IMR-90 (cell line): Measurements from ENCODE around the gene COL23A1. TPM values are rescaled to one million over a fixed set of nuclear protein-coding genes. Genes with fewer than 3 reads are reported as not detected.

Experiments used
- ATAC-seq: fragments of 200-7000 bp; cut with Tn5 transposase; 2 replicates; pipeline ENCODE4 v1.9.1; 2020; ENCODE audit warnings: low read depth, mild to moderate bottlenecking, moderate library complexity
- BruUV-seq: library from RNA; stranded (reverse); fragments of 400-500 nt; replicated peaks from 2 replicates; lab custom pipeline; 2021; lab: Mats Ljungman, UMichigan
- CTCF ChIA-PET: fragments of 300-600 bp; formaldehyde crosslinking; extraction: SDS; loops from one replicate; lab custom pipeline; 2021; ENCODE audit warnings: antibody characterized with exemption; lab: Yijun Ruan, JAX
- POLR2A ChIA-PET: fragments of 300-600 bp; sonication (Branson Sonifier 250); formaldehyde crosslinking; loops from one replicate; lab custom pipeline; 2022; ENCODE audit warnings: antibody characterized with exemption; ENCODE audit not compliant: unreplicated experiment; lab: Charles Lee
- DNase-seq: peaks from one replicate; pipeline ENCODE4 v3.0.0; 2013
- H2AFZ ChIP-seq: replicated peaks from 2 replicates; pipeline ENCODE3; 2013; ENCODE audit warnings: low read length, mild to moderate bottlenecking; ENCODE audit not compliant: poor library complexity
- H2AK5ac ChIP-seq: 2 replicates; pipeline ENCODE4 v1.6.1; 2013; ENCODE audit warnings: low read depth, low read length, inconsistent platforms
- H2AK9ac ChIP-seq: replicated peaks from 2 replicates; pipeline ENCODE3; 2013; ENCODE audit warnings: mild to moderate bottlenecking, low read depth, low read length, moderate library complexity; ENCODE audit not compliant: poor library complexity
- H2BK120ac ChIP-seq: 2 replicates; pipeline ENCODE4 v1.6.1; 2013; ENCODE audit warnings: low read depth, low read length, inconsistent platforms
- H2BK15ac ChIP-seq: 3 replicates; pipeline ENCODE4 v1.6.1; 2013; ENCODE audit warnings: low read depth, low read length, inconsistent platforms
- H2BK20ac ChIP-seq: 2 replicates; pipeline ENCODE4 v1.6.1; 2013; ENCODE audit warnings: low read depth, mild to moderate bottlenecking, inconsistent platforms, low read length, moderate library complexity
- H2BK5ac ChIP-seq: 2 replicates; pipeline ENCODE4 v1.6.1; 2013; ENCODE audit warnings: mild to moderate bottlenecking, low read depth, low read length, inconsistent platforms; ENCODE audit not compliant: poor library complexity, severe bottlenecking
- H3K14ac ChIP-seq: replicated peaks from 2 replicates; pipeline ENCODE4 v1.6.1; 2013; ENCODE audit warnings: low read depth, low read length, inconsistent platforms
- H3K18ac ChIP-seq: 2 replicates; pipeline ENCODE4 v1.6.1; 2013; ENCODE audit warnings: low read depth, low read length, control low read depth
- H3K23ac ChIP-seq: 2 replicates; pipeline ENCODE4 v1.6.1; 2013; ENCODE audit warnings: low read depth, low read length, inconsistent platforms
- H3K27ac ChIP-seq: 2 replicates; pipeline ENCODE4 v1.5.1; 2013; ENCODE audit warnings: mild to moderate bottlenecking, control low read depth, low read length; ENCODE audit not compliant: insufficient read depth
- H3K27me3 ChIP-seq: 2 replicates; pipeline ENCODE4 v1.6.1; 2013; ENCODE audit warnings: low read length; ENCODE audit not compliant: control insufficient read depth, insufficient read depth
- H3K36me3 ChIP-seq: 2 replicates; pipeline ENCODE4 v1.6.1; 2013; ENCODE audit warnings: low read length, mixed read lengths; ENCODE audit not compliant: control insufficient read depth, insufficient read depth
- H3K4ac ChIP-seq: 2 replicates; pipeline ENCODE4 v1.6.1; 2013; ENCODE audit warnings: low read depth, low read length, inconsistent platforms
- H3K4me1 ChIP-seq: 2 replicates; pipeline ENCODE4 v1.6.1; 2013; ENCODE audit warnings: low read length, mixed read lengths; ENCODE audit not compliant: control insufficient read depth, insufficient read depth
- H3K4me2 ChIP-seq: 2 replicates; pipeline ENCODE4 v1.6.1; 2013; ENCODE audit warnings: low read depth, mild to moderate bottlenecking, control low read depth, low read length, moderate library complexity
- H3K4me3 ChIP-seq: 2 replicates; pipeline ENCODE4 v1.5.1; 2013; ENCODE audit warnings: low read depth, mild to moderate bottlenecking, control low read depth, low read length, moderate library complexity; ENCODE audit not compliant: insufficient read depth
- H3K56ac ChIP-seq: 2 replicates; pipeline ENCODE4 v1.6.1; 2013; ENCODE audit warnings: low read length, inconsistent platforms; ENCODE audit not compliant: insufficient read depth; ENCODE audit errors: extremely low read depth
- H3K79me1 ChIP-seq, 2 experiments: 2 replicates each; pipeline ENCODE4 v1.6.1; 2013; ENCODE audit warnings: low read length in 2 of 2, inconsistent platforms in 1 of 2, low read depth in 1 of 2
- H3K9ac ChIP-seq: 2 replicates; pipeline ENCODE4 v1.6.1; 2013; ENCODE audit warnings: low read depth, low read length, control low read depth
- H3K9me1 ChIP-seq: 2 replicates; pipeline ENCODE4 v1.6.1; 2013; ENCODE audit warnings: low read length, inconsistent platforms; ENCODE audit not compliant: insufficient read depth
- H3K9me3 ChIP-seq: 2 replicates; pipeline ENCODE4 v1.6.1; 2013; ENCODE audit warnings: low read length; ENCODE audit not compliant: control insufficient read depth, insufficient read depth
- H4K20me1 ChIP-seq: 2 replicates; pipeline ENCODE4 v1.6.1; 2013; ENCODE audit warnings: low read length, inconsistent platforms; ENCODE audit not compliant: insufficient read depth
- H4K5ac ChIP-seq: 2 replicates; pipeline ENCODE4 v1.6.1; 2013; ENCODE audit warnings: mild to moderate bottlenecking, low read depth, low read length, control low read depth
- H4K8ac ChIP-seq, 2 experiments: 2 replicates each; pipeline ENCODE4 v1.6.1; 2013; ENCODE audit warnings: low read depth in 2 of 2, low read length in 2 of 2, control low read depth in 1 of 2, inconsistent platforms in 1 of 2
- H4K91ac ChIP-seq: 2 replicates; pipeline ENCODE4 v1.6.1; 2013; ENCODE audit warnings: low read depth, low read length, inconsistent platforms; ENCODE audit not compliant: insufficient read depth
- BHLHE40 ChIP-seq: fragments of 150-350 bp; IDR thresholded peaks from 2 replicates; pipeline ENCODE4 v1.6.1; 2016; ENCODE audit warnings: mild to moderate bottlenecking, low read depth, low read length
- CEBPB ChIP-seq: IDR thresholded peaks from 2 replicates; pipeline ENCODE4 v1.6.1; 2012; ENCODE audit warnings: low read depth, low read length, improper control_type of control experiment
- ELK1 ChIP-seq: fragments of 150-350 bp; IDR thresholded peaks from 2 replicates; pipeline ENCODE4 v1.6.1; 2016; ENCODE audit warnings: low read depth, mild to moderate bottlenecking, low read length, moderate library complexity, borderline replicate concordance
- MAZ ChIP-seq: IDR thresholded peaks from 2 replicates; pipeline ENCODE4 v1.6.1; 2012; ENCODE audit warnings: low read depth, mild to moderate bottlenecking, low read length, improper control_type of control experiment, moderate library complexity, borderline replicate concordance
- NFE2L2 ChIP-seq: fragments of 150-350 bp; IDR thresholded peaks from 2 replicates; pipeline ENCODE4 v1.6.1; 2016; ENCODE audit warnings: low read depth, mild to moderate bottlenecking, low read length
- RAD21 ChIP-seq: IDR thresholded peaks from 2 replicates; pipeline ENCODE4 v1.6.1; 2012; ENCODE audit warnings: low read length, improper control_type of control experiment
- RCOR1 ChIP-seq: IDR thresholded peaks from 2 replicates; pipeline ENCODE4 v1.6.1; 2012; ENCODE audit warnings: mild to moderate bottlenecking, low read length, improper control_type of control experiment; ENCODE audit not compliant: insufficient replicate concordance
- SMC3 ChIP-seq: fragments of 150-350 bp; IDR thresholded peaks from 2 replicates; pipeline ENCODE4 v1.6.1; 2016; ENCODE audit warnings: low read depth, mild to moderate bottlenecking, antibody characterized with exemption, low read length, moderate library complexity
- WGBS, 2 experiments: methylation state at CpG; one replicate each; pipeline versions ENCODE4 v1.1.5 to v1.1.7; 2013; ENCODE audit warnings: missing lambda C conversion rate in 2 of 2; ENCODE audit not compliant: insufficient read length in 1 of 2; ENCODE audit errors: extremely low coverage in 2 of 2; 5-methylcytosine and 5-hydroxymethylcytosine counted together
- dilution Hi-C: fragments of 300-500 bp; cut with HindIII; formaldehyde crosslinking; loops from one replicate; pipeline ENCODE4 v1.14.3; 2018; ENCODE audit warnings: low sequenced_read_pairs; ENCODE audit not compliant: unreplicated experiment
- in situ Hi-C: fragments of 300-500 bp; cut with MboI; formaldehyde crosslinking; loops from 3 replicates; pipeline ENCODE4 v1.14.3; 2019; ENCODE audit warnings: low sequenced_read_pairs, inconsistent platforms, mixed read lengths
- intact Hi-C: fragments of 100-400 bp; cut with micrococcal nuclease; formaldehyde crosslinking; loops from 2 replicates; pipeline ENCODE4 v1.10.0; 2022
- polyA plus RNA-seq, 3 experiments: library from polyadenylated mRNA; depleted of rRNA; stranded (reverse); fragments of >200 nt; gene quantifications; 2 replicates each; pipeline ENCODE4 v1.2.3, GENCODE V29; 2012; ENCODE audit warnings: low replicate concordance in 1 of 3
- total RNA-seq: library from RNA; depleted of rRNA; stranded (reverse); fragments of >200 nt; gene quantifications from 2 replicates; pipeline ENCODE4 v1.2.3, GENCODE V29; 2012

COL23A1 gene
- total and polyA plus RNA-seq, 2 of the 4 experiments (the other 2 are of a cell fraction): not detected

GRCh38 chr5:178266581-178266980 is 323.6 kb downstream of the COL23A1 start:
- no TSS peak for BruUV-seq
- Histone ChIP-seq H2BK15ac (no peak overlapping the region), H4K91ac (no peak overlapping the region), H3K56ac (no peak overlapping the region), H3K14ac (no peak overlapping the region), H2BK5ac (no peak overlapping the region), H2BK20ac (no peak overlapping the region), H2BK120ac (no peak overlapping the region), H3K27ac (no peak overlapping the region), H4K5ac (no peak overlapping the region), H3K9me1 (no peaks in the 10 kb centered on the region), H3K23ac (no peak overlapping the region), H3K9me3 (no peaks in the 10 kb centered on the region), H3K4me1 (no peaks in the 10 kb centered on the region), H3K4ac (no peak overlapping the region), H3K36me3 (no peaks in the 10 kb centered on the region), H3K9ac (no peak overlapping the region), H3K18ac (no peak overlapping the region), H3K4me3 (no peak overlapping the region), H2AK9ac (no peak overlapping the region), H3K79me1 (no peaks in the 10 kb centered on the region), H2AK5ac (no peak overlapping the region), H3K27me3 (no peaks in the 10 kb centered on the region), H4K8ac (no peak overlapping the region), H2AFZ (no peak overlapping the region), H3K4me2 (no peak overlapping the region), H4K20me1 (no peaks in the 10 kb centered on the region)
- TF ChIP-seq BHLHE40 (no peak), RAD21 (no peak), SMC3 (no peak), RCOR1 (no peak), ELK1 (no peak), NFE2L2 (no peak), MAZ (no peak), CEBPB (no peak)
- ChIA-PET POLR2A (interaction anchor here (0.5 kb wide), 1 partner anchor 15 kb away, joined by 4 read pairs; no protein-coding TSS in a partner anchor), CTCF (no interaction called here)
- dilution Hi-C loops (no loop called here), intact Hi-C loops (no loop called here), in situ Hi-C loops (no loop called here)
- DNase-seq (no peak), ATAC-seq (no peak)
- WGBS, 2 experiments: 80% methylated on average over 1 of the region's 10 CpGs; no CpG with 5 or more reads in 1 of the 2 experiments
